Measurements from ENCODE around the gene PRKN. TPM values are rescaled to one million over a fixed set of nuclear protein-coding genes. Genes with fewer than 3 reads are reported as not detected.

Gene PRKN
- total RNA-seq, 4 donors from 2014 or later: 5.5 to 17.9 (median 6.8) TPM

GRCh38 chr6:162770136-162770535, 42.6 kb upstream of the PRKN start:
- no peak overlapping the region for H3K4me3 ChIP-seq
- no peaks in the 10 kb centered on the region for H3K4me1 ChIP-seq
- no peaks in the 10 kb centered on the region for H3K27me3 ChIP-seq
- H3K36me3 ChIP-seq: no peaks in the 10 kb centered on the region
- H3K9me3 ChIP-seq: no peaks in the 10 kb centered on the region
- no peak for DNase-seq (ENCODE audit: low spot score in 2 of 2)
- no peak overlapping the region for H3K27ac ChIP-seq
- TF ChIP-seq POLR2A (IDR thresholded peaks at IDR 0.05) (no peak), EP300 (IDR thresholded peaks at IDR 0.05) (no peak)
- TF ChIP-seq, protein P1, sequence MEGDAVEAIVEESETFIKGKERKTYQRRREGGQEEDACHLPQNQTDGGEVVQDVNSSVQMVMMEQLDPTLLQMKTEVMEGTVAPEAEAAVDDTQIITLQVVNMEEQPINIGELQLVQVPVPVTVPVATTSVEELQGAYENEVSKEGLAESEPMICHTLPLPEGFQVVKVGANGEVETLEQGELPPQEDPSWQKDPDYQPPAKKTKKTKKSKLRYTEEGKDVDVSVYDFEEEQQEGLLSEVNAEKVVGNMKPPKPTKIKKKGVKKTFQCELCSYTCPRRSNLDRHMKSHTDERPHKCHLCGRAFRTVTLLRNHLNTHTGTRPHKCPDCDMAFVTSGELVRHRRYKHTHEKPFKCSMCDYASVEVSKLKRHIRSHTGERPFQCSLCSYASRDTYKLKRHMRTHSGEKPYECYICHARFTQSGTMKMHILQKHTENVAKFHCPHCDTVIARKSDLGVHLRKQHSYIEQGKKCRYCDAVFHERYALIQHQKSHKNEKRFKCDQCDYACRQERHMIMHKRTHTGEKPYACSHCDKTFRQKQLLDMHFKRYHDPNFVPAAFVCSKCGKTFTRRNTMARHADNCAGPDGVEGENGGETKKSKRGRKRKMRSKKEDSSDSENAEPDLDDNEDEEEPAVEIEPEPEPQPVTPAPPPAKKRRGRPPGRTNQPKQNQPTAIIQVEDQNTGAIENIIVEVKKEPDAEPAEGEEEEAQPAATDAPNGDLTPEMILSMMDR (IDR thresholded peaks at IDR 0.05): no peak

DNA sequence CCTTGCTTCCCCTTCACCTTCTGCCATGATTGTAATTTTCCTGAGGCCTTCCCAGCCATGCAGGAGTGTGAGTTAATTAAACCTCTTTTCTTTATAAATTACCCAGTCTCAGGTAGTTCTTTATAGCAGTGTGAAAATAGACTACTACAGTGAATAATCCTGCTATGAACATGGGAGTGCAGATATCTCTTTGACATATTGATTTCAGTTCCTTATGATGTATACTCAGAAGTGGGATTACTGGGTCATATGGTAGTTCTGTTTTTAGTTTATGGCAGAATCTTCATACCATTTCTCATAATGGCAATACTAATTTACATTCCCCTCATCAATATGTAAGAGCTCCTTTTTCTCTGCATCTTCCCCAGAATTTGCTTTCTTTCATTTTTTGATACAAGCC, 26.2 kb upstream of the PRKN start:
- no peak overlapping the region for H3K4me3 ChIP-seq
- no peaks in the 10 kb centered on the region for H3K36me3 ChIP-seq
- no peak for DNase-seq (ENCODE audit: low spot score in 2 of 2)
- no peaks in the 10 kb centered on the region for H3K9me3 ChIP-seq
- no peak overlapping the region for H3K27ac ChIP-seq
- TF ChIP-seq POLR2A (IDR thresholded peaks at IDR 0.05) (no peak), EP300 (IDR thresholded peaks at IDR 0.05) (no peak)
- TF ChIP-seq, protein P1 (IDR thresholded peaks at IDR 0.05): no peak
- H3K4me1 ChIP-seq: no peaks in the 10 kb centered on the region
- no peaks in the 10 kb centered on the region for H3K27me3 ChIP-seq

- no peaks in the 10 kb centered on the region for H3K4me1 ChIP-seq
- H3K9me3 ChIP-seq: no peaks in the 10 kb centered on the region
- H3K36me3 ChIP-seq: no peaks in the 10 kb centered on the region
- H3K27me3 ChIP-seq: no peaks in the 10 kb centered on the region
- DNase-seq (ENCODE audit: low spot score in 2 of 2): no peak
- H3K4me3 ChIP-seq: no peak overlapping the region
- no peak overlapping the region for H3K27ac ChIP-seq
- TF ChIP-seq POLR2A (IDR thresholded peaks at IDR 0.05) (no peak), EP300 (IDR thresholded peaks at IDR 0.05) (no peak)
- TF ChIP-seq, protein P1 (IDR thresholded peaks at IDR 0.05): no peak
Observed at GRCh38 chr6:162751211-162751859, 23.8 kb upstream of the PRKN start.

DNA sequence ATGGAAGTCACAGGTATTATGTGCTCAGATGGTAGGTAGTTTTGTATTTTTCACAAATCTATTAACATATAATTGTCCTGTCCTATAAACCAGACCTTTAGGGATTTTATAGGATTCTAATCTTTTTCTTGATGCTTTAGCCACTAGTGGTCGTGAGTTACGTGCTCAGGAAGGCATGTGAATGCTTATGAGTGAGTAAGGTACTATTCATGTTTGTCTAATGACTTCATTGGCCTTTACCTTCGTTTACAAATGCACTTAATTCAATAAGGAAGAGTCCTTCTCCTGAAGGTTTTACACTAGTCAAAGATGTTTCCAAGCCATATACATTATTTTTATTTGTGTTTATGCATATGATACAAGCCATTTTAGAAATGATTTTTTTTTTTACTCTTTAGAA, 23.2 kb upstream of the PRKN start:
- no peak overlapping the region for H3K27ac ChIP-seq
- H3K9me3 ChIP-seq: no peaks in the 10 kb centered on the region
- no peak overlapping the region for H3K4me3 ChIP-seq
- H3K27me3 ChIP-seq: no peaks in the 10 kb centered on the region
- H3K4me1 ChIP-seq: no peaks in the 10 kb centered on the region
- no peaks in the 10 kb centered on the region for H3K36me3 ChIP-seq
- DNase-seq (ENCODE audit: low spot score in 2 of 2): no peak
- TF ChIP-seq POLR2A (IDR thresholded peaks at IDR 0.05) (no peak), EP300 (IDR thresholded peaks at IDR 0.05) (no peak)
- TF ChIP-seq, protein P1 (IDR thresholded peaks at IDR 0.05): no peak
- WGBS, 2 donors: 80 to 82% methylated on average over 3 of the region's 3 CpGs

DNA sequence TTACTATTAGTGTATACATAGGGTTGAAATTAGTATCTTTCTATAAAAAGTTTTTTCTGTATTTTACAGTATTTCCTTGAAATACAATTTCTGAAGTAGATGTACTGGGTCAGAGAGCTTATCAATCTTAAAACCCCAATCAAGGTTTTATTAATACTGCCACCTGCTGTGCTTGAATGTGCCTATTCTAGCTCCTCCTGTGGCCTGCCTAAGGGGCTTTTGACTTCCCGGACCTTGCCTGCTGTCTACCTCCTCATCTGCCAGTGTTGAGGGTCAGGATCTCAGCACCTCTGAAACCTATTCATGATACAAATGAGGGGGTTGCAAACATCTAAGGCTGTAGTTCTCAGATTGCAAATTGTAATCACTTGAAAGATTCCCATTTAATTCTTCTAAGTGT, 9.4 kb upstream of the PRKN start:
- no peak for TF ChIP-seq POLR2A (IDR thresholded peaks at IDR 0.05)
- TF ChIP-seq, protein P1 (IDR thresholded peaks at IDR 0.05): no peak
- no peak for TF ChIP-seq EP300 (IDR thresholded peaks at IDR 0.05)
- H3K4me3 ChIP-seq: no peak overlapping the region
- no peaks in the 10 kb centered on the region for H3K4me1 ChIP-seq
- DNase-seq (ENCODE audit: low spot score in 2 of 2): no peak
- no peaks in the 10 kb centered on the region for H3K27me3 ChIP-seq
- no peaks in the 10 kb centered on the region for H3K9me3 ChIP-seq
- WGBS, 2 donors: 29 to 35% methylated on average over 1 of the region's 1 CpG
- no peaks in the 10 kb centered on the region for H3K36me3 ChIP-seq
- no peak overlapping the region for H3K27ac ChIP-seq

Data from tibial nerve (tissue), 4 donors.